Measurements from ENCODE around the gene STATH.
"Not testable (repeated sequence)": the region's sequence is repeated elsewhere in the genome, so short reads cannot be mapped to it uniquely, and the experiment has no call there.

The STATH gene

GRCh38 chr4:69994782-69995181, 984 bp upstream of the STATH start:
- Histone ChIP-seq H3K27me3 (ENCODE audit: control insufficient read depth, insufficient read depth, low read length) (no peaks in the 10 kb centered on the region), H3K79me2 (no peaks in the 10 kb centered on the region), H3K36me3 (ENCODE audit: control insufficient read depth, insufficient read depth, low read length) (no peaks in the 10 kb centered on the region), H2AFZ (no peak overlapping the region), H3K4me1 (no peaks in the 10 kb centered on the region), H3K9ac (no peak overlapping the region), H3K27ac (no peak overlapping the region), H3K4me2 (ENCODE audit: low read length) (no peak overlapping the region), H3K9me3 (ENCODE audit: control insufficient read depth, low read length) (no peaks in the 10 kb centered on the region), H3K4me3 (ENCODE audit: low read depth, low read length) (no peak overlapping the region)
- no peak for TF ChIP-seq CTCF (IDR thresholded peaks at IDR 0.05)

DNA sequence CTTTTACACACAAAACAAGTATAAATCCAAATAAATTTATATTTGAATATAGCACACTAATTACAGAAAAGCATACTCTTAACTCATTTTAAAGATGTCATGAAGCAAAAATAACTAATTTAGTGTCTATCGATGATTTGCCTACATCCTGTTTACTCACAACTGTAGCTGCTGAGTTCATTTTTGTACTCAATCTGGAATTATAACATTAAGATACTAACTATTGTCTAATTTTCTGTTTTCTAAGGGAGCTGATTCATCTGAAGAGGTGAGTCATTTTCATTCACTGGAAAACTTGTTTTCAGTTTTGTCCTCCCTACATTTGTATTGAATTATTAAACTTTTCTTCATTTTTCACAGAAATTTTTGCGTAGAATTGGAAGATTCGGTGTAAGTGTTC, 3.7 kb downstream of the STATH start:
- Histone ChIP-seq H2AFZ (no peak overlapping the region), H3K79me2 (no peaks in the 10 kb centered on the region), H3K27me3 (ENCODE audit: control insufficient read depth, insufficient read depth, low read length) (no peaks in the 10 kb centered on the region), H3K27ac (no peak overlapping the region), H3K36me3 (ENCODE audit: control insufficient read depth, insufficient read depth, low read length) (no peaks in the 10 kb centered on the region), H3K4me2 (ENCODE audit: low read length) (no peak overlapping the region), H3K4me3 (ENCODE audit: low read depth, low read length) (no peak overlapping the region), H3K4me1 (no peaks in the 10 kb centered on the region), H3K9me3 (ENCODE audit: control insufficient read depth, low read length) (no peaks in the 10 kb centered on the region), H3K9ac (no peak overlapping the region)
- no peak for TF ChIP-seq CTCF (IDR thresholded peaks at IDR 0.05)

DNA sequence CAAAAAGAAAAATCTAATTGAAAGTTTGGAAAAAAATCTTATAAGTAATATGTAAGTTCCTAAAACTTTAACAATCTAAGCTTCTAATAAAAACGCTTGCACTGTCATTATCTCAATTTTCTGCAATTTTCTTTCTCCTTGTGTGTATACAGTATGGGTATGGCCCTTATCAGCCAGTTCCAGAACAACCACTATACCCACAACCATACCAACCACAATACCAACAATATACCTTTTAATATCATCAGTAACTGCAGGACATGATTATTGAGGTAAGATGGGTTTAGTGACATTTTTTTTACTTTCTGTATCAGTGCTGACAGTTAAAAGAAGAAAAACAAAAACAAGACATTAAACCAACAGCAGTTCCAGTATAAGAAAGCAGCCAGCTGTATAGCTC, 4.9 kb downstream of the STATH start:
- TF ChIP-seq CTCF (IDR thresholded peaks at IDR 0.05): no peak
- Histone ChIP-seq H3K4me3 (ENCODE audit: low read depth, low read length) (no peak overlapping the region), H3K9me3 (ENCODE audit: control insufficient read depth, low read length) (no peaks in the 10 kb centered on the region), H3K4me2 (ENCODE audit: low read length) (no peak overlapping the region), H2AFZ (no peak overlapping the region), H3K27me3 (ENCODE audit: control insufficient read depth, insufficient read depth, low read length) (no peaks in the 10 kb centered on the region), H3K27ac (no peak overlapping the region), H3K36me3 (ENCODE audit: control insufficient read depth, insufficient read depth, low read length) (no peaks in the 10 kb centered on the region), H3K4me1 (no peaks in the 10 kb centered on the region), H3K9ac (no peak overlapping the region), H3K79me2 (no peaks in the 10 kb centered on the region)

DNA sequence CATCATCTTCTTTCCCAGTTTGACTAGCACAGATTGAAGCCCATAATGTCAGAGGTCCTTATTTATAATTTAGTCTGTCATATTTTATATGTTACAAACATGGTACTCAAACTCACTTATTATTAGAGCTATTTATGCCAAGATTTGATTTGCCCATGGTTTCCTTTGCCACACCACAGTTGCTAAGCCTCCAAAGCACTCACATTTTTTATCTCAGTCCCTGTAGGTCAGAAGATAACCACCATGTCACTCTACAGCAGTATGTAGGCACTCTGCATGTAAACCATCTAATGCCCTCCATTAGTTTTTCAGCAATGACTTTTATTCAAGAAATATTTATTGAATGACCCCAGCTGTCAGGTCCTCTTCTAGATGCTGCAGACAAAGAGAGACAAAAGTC, 6.7 kb downstream of the STATH start:
- no peak overlapping the region for H2AFZ ChIP-seq
- H3K9ac ChIP-seq: no peak overlapping the region
- no peak overlapping the region for H3K27ac ChIP-seq
- no peak overlapping the region for H3K4me2 ChIP-seq (ENCODE audit: low read length)
- H3K36me3 ChIP-seq (ENCODE audit: control insufficient read depth, insufficient read depth, low read length): no peaks in the 10 kb centered on the region
- H3K27me3 ChIP-seq (ENCODE audit: control insufficient read depth, insufficient read depth, low read length): no peaks in the 10 kb centered on the region
- no peak overlapping the region for H3K4me3 ChIP-seq (ENCODE audit: low read depth, low read length)
- no peak for TF ChIP-seq CTCF (IDR thresholded peaks at IDR 0.05)
- H3K9me3 ChIP-seq (ENCODE audit: control insufficient read depth, low read length): no peaks in the 10 kb centered on the region
- H3K4me1 ChIP-seq: no peaks in the 10 kb centered on the region
- no peaks in the 10 kb centered on the region for H3K79me2 ChIP-seq

DNA sequence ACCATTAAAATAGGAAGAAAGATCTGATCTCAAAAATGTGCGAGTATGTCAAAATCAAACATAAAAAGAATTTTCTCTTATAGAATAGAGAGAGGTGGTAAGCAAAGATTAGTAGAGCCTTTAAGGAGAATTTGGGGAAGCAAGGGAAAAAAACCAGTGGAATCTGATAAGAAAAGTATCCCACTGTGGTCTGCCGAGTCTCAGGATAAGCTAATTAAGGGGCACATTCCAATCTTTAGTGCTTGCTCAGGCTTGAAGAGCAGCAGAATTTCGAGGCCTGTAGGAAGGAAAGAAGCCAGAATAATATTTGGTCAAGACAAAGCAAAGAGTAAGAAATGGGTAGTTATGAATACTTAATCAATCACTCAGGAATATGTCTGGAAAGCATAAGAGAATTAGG, 13.0 kb downstream of the STATH start:
- H2AFZ ChIP-seq: no peak overlapping the region
- no peaks in the 10 kb centered on the region for H3K9me3 ChIP-seq (ENCODE audit: control insufficient read depth, low read length)
- H3K4me3 ChIP-seq (ENCODE audit: low read depth, low read length): no peak overlapping the region
- H3K27me3 ChIP-seq (ENCODE audit: control insufficient read depth, insufficient read depth, low read length): no peaks in the 10 kb centered on the region
- H3K9ac ChIP-seq: no peak overlapping the region
- H3K4me2 ChIP-seq (ENCODE audit: low read length): no peak overlapping the region
- H3K79me2 ChIP-seq: no peaks in the 10 kb centered on the region
- no peak for TF ChIP-seq CTCF (IDR thresholded peaks at IDR 0.05)
- no peak overlapping the region for H3K27ac ChIP-seq
- no peaks in the 10 kb centered on the region for H3K36me3 ChIP-seq (ENCODE audit: control insufficient read depth, insufficient read depth, low read length)
- no peaks in the 10 kb centered on the region for H3K4me1 ChIP-seq

DNA sequence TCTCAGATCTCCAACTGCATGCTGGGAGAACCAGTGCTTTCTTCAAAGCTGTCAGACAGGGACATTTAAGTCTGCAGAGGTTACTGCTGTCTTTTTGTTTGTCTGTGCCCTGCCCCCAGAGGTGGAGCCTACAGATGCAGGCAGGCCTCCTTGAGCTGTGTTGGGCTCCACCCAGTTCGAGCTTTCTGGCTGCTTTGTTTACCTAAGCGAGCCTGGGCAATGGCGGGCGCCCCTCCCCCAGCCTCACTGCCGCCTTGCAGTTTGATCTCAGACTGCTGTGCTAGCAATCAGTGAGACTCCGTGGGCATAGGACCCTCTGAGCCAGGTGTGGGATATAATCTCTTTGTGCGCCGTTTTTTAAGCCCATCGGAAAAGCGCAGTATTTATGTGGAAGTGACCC, 23.2 kb downstream of the STATH start:
- H3K4me2 ChIP-seq (ENCODE audit: low read length); H2AFZ ChIP-seq; H3K9me3 ChIP-seq (ENCODE audit: control insufficient read depth, low read length); H3K79me2 ChIP-seq; H3K9ac ChIP-seq; H3K4me1 ChIP-seq; H3K27me3 ChIP-seq (ENCODE audit: control insufficient read depth, insufficient read depth, low read length); H3K27ac ChIP-seq; H3K36me3 ChIP-seq (ENCODE audit: control insufficient read depth, insufficient read depth, low read length); H3K4me3 ChIP-seq (ENCODE audit: low read depth, low read length): not testable (repeated sequence)
